ENCODE data around the gene PRPF6. TPM values are rescaled to one million over a fixed set of nuclear protein-coding genes. Genes with fewer than 3 reads are reported as not detected.

The PRPF6 gene
- total and polyA plus RNA-seq, 2 of the 13 experiments (the other 11 are each of a cell fraction or from before 2014, with no cell fraction given), result 63.7 to 101 TPM

GRCh38 chr20:63973636-63974401, 7.1 kb upstream of the PRPF6 start (continued):
- TF ChIP-seq LRRFIP1 (CRISPR knock-in tag; conservative IDR thresholded peaks at IDR 0.05) (no peak), RARA (CRISPR knock-in tag; IDR thresholded peaks at IDR 0.05) (peak; percentile 59), ZNF136 (CRISPR knock-in tag; IDR thresholded peaks at IDR 0.05; ENCODE audit: low read depth) (no peak; the same call in 1 of the 2 replicates), ZNF260 (CRISPR knock-in tag; IDR thresholded peaks at IDR 0.05; ENCODE audit: borderline replicate concordance, low read depth) (no peak), EZH2 (conservative IDR thresholded peaks at IDR 0.05; ENCODE audit: low read depth, low read length) (no peak), GZF1 (CRISPR knock-in tag; IDR thresholded peaks at IDR 0.05) (no peak), RELA (CRISPR knock-in tag; IDR thresholded peaks at IDR 0.05) (peak; percentile 91; the same call in 1 of the 2 replicates), ZNF530 (CRISPR knock-in tag; IDR thresholded peaks at IDR 0.05; ENCODE audit: low read depth) (no peak), ZNF7 (CRISPR knock-in tag; IDR thresholded peaks at IDR 0.05) (no peak), PHF8 (CRISPR knock-in tag; IDR thresholded peaks at IDR 0.05) (peak; percentile 77), SCMH1 (CRISPR knock-in tag; IDR thresholded peaks at IDR 0.05; ENCODE audit: borderline replicate concordance) (no peak), ZBTB21 (CRISPR knock-in tag; IDR thresholded peaks at IDR 0.05) (no peak), HOXA3 (CRISPR knock-in tag; IDR thresholded peaks at IDR 0.05) (peak; percentile 91), DPF2 (CRISPR knock-in tag; IDR thresholded peaks at IDR 0.05; ENCODE audit: borderline replicate concordance, low read depth) (peak; percentile 19; the same call in 1 of the 2 replicates), ETV5 (CRISPR knock-in tag; IDR thresholded peaks at IDR 0.05; ENCODE audit: borderline replicate concordance) (peak; percentile 53; the same call in 1 of the 2 replicates), ZNF891 (CRISPR knock-in tag; IDR thresholded peaks at IDR 0.05) (peak; percentile 73), FOXJ3 (CRISPR knock-in tag; IDR thresholded peaks at IDR 0.05; ENCODE audit: borderline replicate concordance) (peak; percentile 77), FOXP4 (CRISPR knock-in tag; IDR thresholded peaks at IDR 0.05) (peak; percentile 79; the same call in 1 of the 2 replicates), KAT8 (CRISPR knock-in tag; IDR thresholded peaks at IDR 0.05) (peak; percentile 84), TMF1 (CRISPR knock-in tag; IDR thresholded peaks at IDR 0.05; ENCODE audit: low read depth) (no peak), CEBPZ (IDR thresholded peaks at IDR 0.05; ENCODE audit: low read length) (no peak), RBAK (CRISPR knock-in tag; IDR thresholded peaks at IDR 0.05) (no peak), SMAD1 (CRISPR knock-in tag; IDR thresholded peaks at IDR 0.05; ENCODE audit: borderline replicate concordance, low read depth) (peak; percentile 97), CBX1 (IDR thresholded peaks at IDR 0.05; ENCODE audit: low read depth) (peak; percentile 80)

Measured in HepG2 (cell line).